CMK (cell line): Measurements from ENCODE around the gene GSTT2.

ENCODE experiments used
- DNase-seq: peaks from one replicate; pipeline ENCODE4 v3.0.0-alpha.2; 2010; ENCODE audit warnings: low read depth

Gene GSTT2

DNA sequence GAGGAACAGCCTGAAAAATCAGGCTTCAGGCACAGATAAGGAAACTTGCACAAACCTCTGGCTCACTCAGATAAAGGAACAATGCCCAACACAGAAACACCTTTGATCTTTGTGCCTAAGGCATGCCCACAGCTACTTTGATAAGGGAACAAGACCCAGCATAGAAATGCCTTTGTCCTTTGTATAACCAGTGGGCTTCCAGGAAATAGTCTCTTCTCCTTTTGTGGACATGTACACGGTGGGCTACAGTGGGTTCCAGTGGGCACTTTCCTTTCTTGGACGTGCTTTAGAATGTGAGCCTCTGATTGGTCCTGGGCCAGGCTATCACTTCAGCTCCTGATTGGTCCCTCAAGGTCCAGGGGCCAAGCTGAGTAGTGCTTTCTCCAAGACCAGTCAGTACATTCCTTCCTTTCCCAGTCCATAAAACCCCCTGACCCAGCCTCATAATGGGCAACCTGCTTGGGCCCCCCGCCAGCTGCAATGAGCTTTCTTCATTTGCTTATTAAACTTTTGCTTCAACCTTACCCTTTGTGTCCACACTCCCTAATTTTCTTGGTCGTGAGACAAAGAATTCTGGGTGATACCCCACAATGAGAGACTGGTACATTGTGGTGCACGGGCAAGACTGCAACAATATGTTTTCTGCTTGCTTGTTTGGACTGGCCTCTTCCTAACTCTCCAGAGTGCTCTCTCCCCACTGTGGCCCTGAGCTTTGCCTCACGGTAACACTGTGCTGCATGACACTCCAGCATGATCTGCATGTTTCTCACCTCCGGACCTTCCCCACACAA is 29.5 kb downstream of the GSTT2 start:
- no peak for DNase-seq

DNA sequence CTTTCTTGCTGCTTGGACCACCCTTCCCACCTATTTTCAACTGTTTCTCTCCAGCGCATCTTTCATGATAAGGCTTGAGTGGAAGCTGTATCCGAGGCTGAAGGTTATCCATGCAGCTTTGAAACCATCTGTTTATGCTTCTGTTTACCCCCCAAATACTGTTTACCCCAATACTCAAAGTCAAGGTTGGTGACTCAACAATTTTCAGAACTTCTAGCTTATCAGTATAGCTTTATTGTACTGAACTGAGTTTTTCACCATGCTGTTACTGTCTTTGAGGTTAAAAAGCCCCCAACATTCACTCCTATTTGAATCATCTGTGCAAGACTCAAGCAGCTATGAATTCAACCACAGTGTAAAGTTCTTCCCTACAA is 30.1 kb downstream of the GSTT2 start:
- DNase-seq, result no peak

DNA sequence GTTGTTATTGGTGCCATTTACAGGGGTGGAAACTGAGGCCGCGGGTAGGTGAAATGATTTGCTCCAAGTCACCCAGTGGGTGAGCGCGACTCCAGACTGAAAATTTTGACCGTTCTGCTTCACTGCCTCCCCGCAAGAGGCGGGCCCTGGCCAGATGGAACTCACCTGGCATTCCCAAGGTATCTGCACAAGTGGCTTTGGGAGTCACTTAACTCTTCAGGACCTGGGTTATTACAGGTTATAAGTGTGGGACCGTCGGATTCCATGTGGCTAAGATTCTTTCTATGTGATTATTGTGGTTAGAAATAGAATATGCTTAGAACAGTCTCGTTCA is 31.8 kb downstream of the GSTT2 start:
- DNase-seq, result no peak

DNA sequence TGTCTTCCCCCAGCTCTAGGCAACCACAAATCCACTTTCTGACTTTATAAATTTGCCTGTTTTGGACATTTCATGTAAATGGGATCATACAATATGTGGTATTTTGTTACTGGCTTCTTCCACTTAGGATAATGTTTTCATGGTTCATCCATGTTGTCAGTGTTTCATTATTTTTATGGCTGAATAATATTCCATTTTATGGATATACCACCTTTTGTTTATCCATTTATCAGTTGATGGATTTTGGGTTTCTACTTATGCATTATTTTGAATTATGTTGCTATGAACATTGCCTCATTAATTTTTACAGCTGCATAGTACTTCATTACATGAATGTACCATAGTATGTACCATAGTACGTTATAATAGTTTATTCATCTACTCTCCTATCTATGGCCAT is 36.2 kb downstream of the GSTT2 start:
- no peak for DNase-seq

DNA sequence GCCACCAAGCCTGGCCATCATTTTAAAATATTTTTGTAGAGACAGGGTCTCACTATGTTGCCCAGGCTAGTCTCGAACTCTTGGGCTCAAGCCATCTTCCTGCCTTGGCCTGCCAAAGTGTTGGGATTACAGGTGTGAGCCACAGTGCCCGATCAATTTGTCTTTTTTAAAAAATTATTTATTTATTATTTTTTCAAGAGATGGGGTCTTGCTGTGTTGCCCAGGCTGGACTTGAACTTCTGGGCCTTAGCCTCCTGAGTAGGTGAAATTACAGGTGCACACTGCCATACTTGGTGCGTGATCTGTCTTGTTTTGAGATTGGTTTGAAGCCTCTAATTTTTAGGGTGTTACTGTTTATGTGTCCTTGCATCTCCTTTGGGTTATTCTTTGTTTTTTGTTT is 41.4 kb downstream of the GSTT2 start:
- no peak for DNase-seq

DNA sequence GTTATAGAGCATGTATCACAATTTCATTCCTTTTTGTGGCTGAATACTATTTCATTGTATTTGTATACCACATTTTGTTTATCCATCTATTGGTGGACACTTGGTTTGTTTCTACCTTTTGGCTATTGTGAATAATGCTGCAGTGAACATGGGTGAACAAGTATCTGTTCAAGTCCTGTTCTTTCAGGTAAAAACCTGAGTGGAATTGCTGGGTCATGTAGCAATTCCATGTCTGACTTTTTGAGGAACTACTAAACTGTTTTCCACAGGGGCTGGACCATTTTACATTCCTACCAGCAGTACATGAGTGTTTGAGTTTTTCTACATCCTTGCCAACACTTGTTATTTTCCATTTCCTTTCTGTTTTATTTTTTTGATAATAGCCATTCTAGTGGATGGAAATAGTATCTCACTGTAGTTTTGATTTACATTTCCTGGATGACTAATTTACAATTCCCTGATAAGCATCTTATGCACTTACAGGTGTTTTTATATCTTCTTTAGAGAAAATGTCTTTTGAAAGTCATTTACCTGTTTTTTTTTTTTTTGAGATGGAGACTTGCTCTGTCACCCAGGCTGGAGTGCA is 43.4 kb downstream of the GSTT2 start:
- DNase-seq, result no peak

DNA sequence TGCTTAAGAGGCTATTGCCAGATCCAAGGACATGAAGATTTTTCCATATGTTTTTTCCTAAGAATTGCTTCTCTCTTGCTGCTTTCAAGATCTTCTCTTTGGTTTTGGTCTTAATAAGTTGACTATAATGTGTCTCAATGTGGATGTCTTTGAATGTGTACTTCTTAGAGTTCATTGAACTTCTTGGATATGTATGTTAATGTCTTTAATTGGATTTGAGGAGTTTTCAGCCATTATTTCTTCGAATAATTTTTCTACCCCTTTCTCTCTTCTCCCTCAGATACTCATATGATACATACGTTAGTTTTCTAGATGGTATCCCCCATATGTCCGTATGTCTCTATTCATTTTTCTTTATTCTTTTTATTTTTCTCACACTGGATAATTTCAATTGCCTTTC is 44.4 kb downstream of the GSTT2 start:
- DNase-seq, result no peak

DNA sequence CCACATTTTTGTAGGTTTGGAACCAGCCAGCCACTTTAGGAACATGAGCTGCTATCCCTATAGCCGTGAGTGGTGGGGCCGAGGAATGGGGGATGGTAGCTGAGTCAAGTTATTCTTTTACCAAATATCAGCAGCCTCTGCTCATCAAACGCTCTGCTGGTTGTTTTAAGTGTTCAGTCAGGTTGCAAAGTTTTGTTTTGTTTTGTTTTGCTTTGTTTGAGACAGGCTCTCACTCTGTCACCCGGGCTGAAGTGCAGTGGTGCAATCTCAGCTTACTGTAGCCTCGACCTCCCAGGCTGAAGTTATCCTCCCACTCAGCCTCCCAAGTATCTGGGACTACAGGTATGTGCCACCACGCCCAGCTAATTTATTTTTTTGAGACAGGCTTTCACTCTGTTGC is 45.5 kb downstream of the GSTT2 start:
- no peak for DNase-seq

DNA sequence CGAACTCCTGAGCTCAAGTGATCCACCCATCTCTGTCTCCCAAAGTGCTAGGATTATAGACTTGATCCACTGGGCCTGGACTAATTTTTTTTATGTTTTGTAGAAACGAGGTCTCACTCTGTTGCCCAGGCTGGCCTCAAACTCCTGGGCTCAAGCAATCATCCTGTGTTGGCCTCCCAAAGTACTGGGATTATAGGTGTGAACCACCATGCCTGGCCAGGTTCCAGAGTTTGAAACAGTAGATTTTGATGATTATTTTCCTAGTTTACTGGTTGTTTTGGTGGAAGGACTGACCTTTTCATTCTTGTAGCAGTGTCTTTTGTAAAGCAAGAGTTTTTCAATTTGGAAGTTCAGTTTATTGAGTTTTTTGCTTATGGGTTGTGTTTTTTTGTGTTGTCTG is 46.1 kb downstream of the GSTT2 start:
- DNase-seq, result no peak

DNA sequence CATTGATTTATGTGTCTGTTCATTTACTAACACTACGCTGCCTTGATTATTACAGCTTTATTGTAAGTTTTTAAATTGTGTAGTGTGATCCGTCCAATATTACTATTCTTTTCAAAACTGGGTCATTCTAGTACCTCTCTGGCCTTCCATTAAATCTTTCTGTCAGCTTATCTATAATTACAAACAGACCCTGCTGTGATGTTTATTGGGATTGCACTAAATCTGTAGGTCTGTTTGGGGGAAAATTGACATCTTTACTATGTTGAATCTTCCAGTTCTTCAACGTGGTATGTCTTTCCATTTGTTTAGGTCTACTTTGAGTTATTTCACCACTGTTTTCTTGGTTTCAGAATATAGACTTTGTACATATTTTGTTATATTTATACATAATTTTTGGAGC is 46.8 kb downstream of the GSTT2 start:
- no peak for DNase-seq

DNA sequence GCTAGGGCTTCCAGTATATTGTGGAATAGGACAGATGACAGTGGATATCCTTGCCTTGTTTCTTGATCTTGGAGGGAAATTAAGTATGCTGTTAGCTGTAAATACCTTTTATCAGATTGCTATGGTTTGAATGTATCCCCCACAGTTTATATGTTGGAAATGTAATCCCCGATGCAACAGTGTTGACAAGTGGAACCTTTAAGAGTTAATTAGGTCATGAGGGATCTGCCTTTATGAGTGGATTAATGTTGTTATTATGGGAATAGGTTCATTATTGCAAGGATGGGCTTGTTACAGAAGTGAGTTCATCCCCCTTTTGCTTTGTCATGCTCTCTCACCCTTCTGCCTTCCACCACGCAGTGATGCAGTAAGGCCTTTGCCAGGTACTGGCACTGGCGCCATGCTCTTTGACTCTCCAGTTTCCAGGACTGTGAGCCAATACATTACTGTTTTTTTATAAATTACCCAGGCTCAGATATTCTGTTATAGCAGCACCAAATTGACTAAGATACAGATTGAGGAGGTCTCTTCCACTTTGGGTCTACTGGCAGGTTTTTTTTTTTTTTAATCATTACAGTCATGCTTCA is 47.5 kb downstream of the GSTT2 start:
- DNase-seq, result no peak

DNA sequence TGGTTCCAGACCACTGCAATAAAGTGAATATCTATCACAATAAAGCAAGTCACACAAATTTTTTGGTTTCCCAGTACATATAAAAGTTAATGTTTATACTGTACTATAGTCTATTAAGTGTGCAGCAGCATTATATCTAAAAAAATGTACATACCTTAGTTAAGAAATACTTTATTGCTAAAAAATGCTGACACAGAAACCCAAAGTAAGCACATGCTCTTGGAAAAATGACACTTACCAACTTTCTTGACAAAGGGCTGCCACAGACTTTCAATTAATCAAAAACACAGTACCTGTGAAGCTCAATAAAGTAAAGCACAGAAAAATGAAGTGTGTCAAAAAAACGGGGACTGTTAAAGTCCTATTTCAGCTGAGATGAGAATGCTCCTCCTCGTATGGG is 48.1 kb downstream of the GSTT2 start:
- no peak for DNase-seq

DNA sequence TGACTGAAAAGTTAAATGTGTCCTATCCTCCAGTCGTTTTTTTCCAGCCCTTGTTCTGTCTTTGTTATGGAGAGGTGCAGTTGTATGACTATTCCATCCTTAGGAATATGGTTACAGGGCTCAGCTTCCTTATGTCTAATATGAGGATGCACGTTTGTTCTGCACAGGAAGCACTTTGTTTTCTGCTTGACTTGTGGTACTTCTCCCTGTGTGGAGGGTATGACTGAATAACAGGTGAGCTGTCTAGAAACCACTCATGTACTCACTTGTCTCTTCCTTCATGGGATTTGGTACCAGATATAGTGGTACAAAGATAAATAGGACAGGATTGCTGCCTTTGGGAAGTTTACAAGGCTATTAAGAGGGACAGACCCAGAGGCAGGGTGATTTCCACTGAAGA is 48.6 kb downstream of the GSTT2 start:
- DNase-seq, result no peak

DNA sequence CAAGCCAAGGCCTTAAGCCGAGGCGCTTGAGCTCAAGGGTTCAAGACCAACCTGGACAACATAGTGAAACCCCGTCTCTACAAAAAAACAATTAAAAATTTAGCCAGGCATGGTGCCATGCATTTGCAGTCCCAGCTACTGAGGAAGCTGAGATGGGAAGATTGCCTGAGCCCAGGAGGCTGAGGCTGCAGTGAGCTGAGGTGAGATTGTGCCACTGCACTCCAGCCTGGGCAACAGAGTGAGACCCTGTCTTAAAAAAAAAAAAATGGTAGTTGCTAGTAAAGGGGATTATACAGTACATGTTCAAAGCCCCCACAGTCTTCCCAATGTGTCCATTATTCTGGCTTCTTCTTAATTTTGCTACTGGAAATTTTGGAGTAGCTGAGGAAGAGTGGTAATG is 49.4 kb downstream of the GSTT2 start:
- no peak for DNase-seq

DNA sequence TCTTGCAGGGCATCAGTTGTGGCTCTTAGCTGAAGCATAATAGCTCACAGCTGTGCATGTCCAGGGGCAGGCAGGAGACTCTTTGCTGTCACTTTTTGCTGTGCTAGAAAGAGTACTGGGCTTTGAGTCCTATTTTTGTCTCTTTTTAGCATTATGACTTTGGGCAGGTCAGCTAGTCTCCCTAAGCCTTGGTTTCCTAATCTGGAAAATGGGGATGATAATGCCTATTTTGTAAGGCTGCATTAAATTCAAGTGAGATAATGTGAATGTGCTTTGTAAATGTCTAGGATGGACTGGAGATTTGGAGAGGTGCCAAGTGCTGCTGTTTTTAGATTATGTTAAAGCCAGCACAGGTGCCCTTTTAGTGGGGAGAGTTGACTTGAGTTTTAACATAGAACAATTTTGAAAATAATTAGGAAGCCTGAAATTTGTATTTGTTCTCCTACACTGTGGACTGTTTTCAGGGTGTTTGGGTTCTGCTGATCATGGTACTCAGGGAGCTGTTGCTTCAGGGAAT is 50.3 kb downstream of the GSTT2 start:
- DNase-seq, result no peak
